CD14-positive monocyte (primary cell): ENCODE results near the gene HORMAD2. TPM values are rescaled to one million over a fixed set of nuclear protein-coding genes. Genes with fewer than 3 reads are reported as not detected.

Source experiments
- DNase-seq, 3 donors: peaks; one replicate each; pipeline ENCODE4 v3.0.0-alpha.2; 2011 to 2022
- H2AFZ ChIP-seq: 2 replicates; pipeline ENCODE4 v1.6.0; 2012; ENCODE audit warnings: mild to moderate bottlenecking, low read depth, low read length, inconsistent platforms; ENCODE audit not compliant: insufficient read depth, poor library complexity, severe bottlenecking
- H3K27ac ChIP-seq, 2 donors: 1 replicate in 1 of 2; 2 replicates in 1 of 2; pipeline ENCODE4 v1.5.1; 2012 to 2013; ENCODE audit warnings: low read length in 2 of 2, control low read depth in 1 of 2, inconsistent platforms in 1 of 2, low read depth in 1 of 2, mild to moderate bottlenecking in 1 of 2
- H3K27me3 ChIP-seq, 2 donors: one replicate each; pipeline versions ENCODE4 v1.6.0 to v1.6.1; 2011 to 2013; ENCODE audit warnings: low read length in 2 of 2; ENCODE audit not compliant: control insufficient read depth in 2 of 2, insufficient read depth in 2 of 2
- H3K36me3 ChIP-seq, 2 donors: replicated peaks in 1 of 2; 1 replicate in 1 of 2; 2 replicates in 1 of 2; pipeline versions ENCODE4 v1.5.1 to v1.6.1; 2012 to 2013; ENCODE audit warnings: low read length in 2 of 2, control low read depth in 1 of 2, inconsistent platforms in 1 of 2, mild to moderate bottlenecking in 1 of 2; ENCODE audit not compliant: insufficient read depth in 2 of 2, control insufficient read depth in 1 of 2
- H3K4me1 ChIP-seq, 2 donors: 1 replicate in 1 of 2; 2 replicates in 1 of 2; pipeline versions ENCODE4 v1.5.1 to v1.6.1; 2012 to 2013; ENCODE audit warnings: low read length in 2 of 2, control low read depth in 1 of 2, inconsistent platforms in 1 of 2, mild to moderate bottlenecking in 1 of 2, moderate library complexity in 1 of 2; ENCODE audit not compliant: insufficient read depth in 2 of 2, control insufficient read depth in 1 of 2
- H3K4me2 ChIP-seq: replicated peaks from 2 replicates; pipeline ENCODE3; 2012; ENCODE audit warnings: low read length, moderate library complexity, mild to moderate bottlenecking; ENCODE audit not compliant: poor library complexity, severe bottlenecking; ENCODE audit errors: extremely low read depth
- H3K4me3 ChIP-seq, 3 experiments: fragments of 200-600 bp in 1 of 3; sonication (generic) in 1 of 3; replicated peaks in 1 of 3; 1 replicate in 2 of 3; 2 replicates in 1 of 3; pipeline ENCODE4 v1.5.1; 2011 to 2013; ENCODE audit warnings: low read length in 3 of 3, mild to moderate bottlenecking in 3 of 3, control low read depth in 2 of 3, low read depth in 2 of 3, inconsistent platforms in 1 of 3, moderate library complexity in 1 of 3
- H3K79me2 ChIP-seq: 2 replicates; pipeline ENCODE4 v1.6.0; 2012; ENCODE audit warnings: mild to moderate bottlenecking, control low read depth, inconsistent platforms, low read length, moderate library complexity; ENCODE audit not compliant: insufficient read depth
- H3K9ac ChIP-seq: 2 replicates; pipeline ENCODE4 v1.6.0; 2017; ENCODE audit warnings: low read length, mild to moderate bottlenecking; ENCODE audit not compliant: insufficient read depth, poor library complexity, severe bottlenecking
- H3K9me3 ChIP-seq, 2 donors: replicated peaks in 1 of 2; 1 replicate in 1 of 2; 2 replicates in 1 of 2; pipeline versions ENCODE4 v1.5.1 to v1.6.1; 2012 to 2013; ENCODE audit warnings: low read length in 2 of 2, control low read depth in 1 of 2; ENCODE audit not compliant: control insufficient read depth in 1 of 2, insufficient read depth in 1 of 2
- H4K20me1 ChIP-seq: 2 replicates; pipeline ENCODE4 v1.6.0; 2012; ENCODE audit warnings: mild to moderate bottlenecking, low read length, control low read depth, moderate library complexity; ENCODE audit not compliant: insufficient read depth
- H3K27ac Mint-ChIP-seq, 7 donors: one replicate each; pipeline ENCODE4 v1.8.0; 2020; ENCODE audit warnings: mild to moderate bottlenecking in 7 of 7, mixed read lengths in 7 of 7, moderate library complexity in 6 of 7, inconsistent platforms in 2 of 7
- H3K27me3 Mint-ChIP-seq, 3 donors: one replicate each; pipeline ENCODE4 v1.8.0; 2021 to 2022; ENCODE audit warnings: low read depth in 3 of 3, mild to moderate bottlenecking in 3 of 3, mixed read lengths in 3 of 3, moderate library complexity in 3 of 3, inconsistent platforms in 1 of 3
- H3K36me3 Mint-ChIP-seq, 2 donors: one replicate each; pipeline ENCODE4 v1.8.0; 2020; ENCODE audit warnings: mixed read lengths in 2 of 2, inconsistent platforms in 1 of 2, mild to moderate bottlenecking in 1 of 2
- H3K4me1 Mint-ChIP-seq: one replicate; pipeline ENCODE4 v1.8.0; 2020; ENCODE audit warnings: mild to moderate bottlenecking, mixed read lengths
- H3K4me3 Mint-ChIP-seq, 2 donors: one replicate each; pipeline ENCODE4 v1.8.0; 2020; ENCODE audit warnings: mild to moderate bottlenecking in 2 of 2, mixed read lengths in 2 of 2, moderate library complexity in 1 of 2
- H3K9me3 Mint-ChIP-seq, 7 donors: one replicate each; pipeline ENCODE4 v1.8.0; 2020 to 2022; ENCODE audit warnings: mixed read lengths in 7 of 7, mild to moderate bottlenecking in 6 of 7, moderate library complexity in 6 of 7, inconsistent platforms in 2 of 7
- CTCF ChIP-seq: fragments of 200-600 bp; IDR thresholded peaks from one replicate; pipeline ENCODE4 v1.8.0; 2022; ENCODE audit warnings: antibody characterized with exemption, mild to moderate bottlenecking
- WGBS: methylation state at CpG from one replicate; pipeline ENCODE4 v1.1.5; 2013; ENCODE audit warnings: missing lambda C conversion rate; ENCODE audit not compliant: insufficient coverage; 5-methylcytosine and 5-hydroxymethylcytosine counted together
- intact Hi-C, 2 donors: fragments of 100-400 bp; cut with micrococcal nuclease; formaldehyde crosslinking; loops; one replicate each; pipeline versions ENCODE4 v1.15.0 to v1.15.1; 2023
- polyA plus RNA-seq, 3 donors: library from polyadenylated mRNA; depleted of rRNA in 1 of 3; unstranded in 2 of 3; stranded (reverse) in 1 of 3; fragments of 300-500 nt in 2 of 3; fragments of >200 nt in 1 of 3; fragmentation: Illumina TruSeq in 2 of 3; gene quantifications; 1 replicate in 2 of 3; 2 replicates in 1 of 3; pipeline ENCODE4 v1.2.3, GENCODE V29; 2012 to 2021

The HORMAD2 gene
- polyA plus RNA-seq, 3 donors: not detected

DNA sequence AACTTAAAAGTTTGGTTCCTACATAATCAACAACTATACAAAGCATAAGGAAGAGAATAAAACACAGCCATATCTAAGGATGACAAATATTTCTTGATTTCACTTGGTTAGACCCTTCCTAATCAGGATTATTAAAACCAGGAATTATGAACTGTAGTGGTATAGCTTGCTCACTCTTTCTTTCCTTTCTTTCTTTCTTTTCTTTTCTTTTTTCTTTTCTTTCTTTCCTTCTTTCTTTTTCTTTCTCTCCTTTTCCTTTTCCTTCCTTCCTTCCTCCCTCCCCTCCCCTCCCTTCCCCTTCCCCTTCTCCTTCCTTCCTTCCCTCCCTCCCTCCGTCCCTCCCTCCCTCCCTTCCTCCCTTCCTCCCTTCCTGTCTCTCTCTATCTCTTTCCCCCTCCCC is 78.0 kb downstream of the HORMAD2 start:
- H4K20me1 ChIP-seq: no peaks in the 10 kb centered on the region
- TF ChIP-seq CTCF: no peak
- intact Hi-C loops: no loop called here
- no peaks in the 10 kb centered on the region for H3K27me3 ChIP-seq
- Mint-ChIP-seq H3K4me1 (no peaks in the 10 kb centered on the region), H3K27ac (no peak overlapping the region), H3K9me3 (no peaks in the 10 kb centered on the region), H3K36me3 (no peaks in the 10 kb centered on the region), H3K27me3 (peaks cover 3 to 8% (median 4%) of the 10 kb centered on the region in 3 donors), H3K4me3 (no peak overlapping the region)
- DNase-seq: no peak
- no peak overlapping the region for H3K4me3 ChIP-seq
- H3K79me2 ChIP-seq: no peaks in the 10 kb centered on the region
- H3K9me3 ChIP-seq: no peaks in the 10 kb centered on the region
- no peak overlapping the region for H3K4me2 ChIP-seq
- H2AFZ ChIP-seq: no peak overlapping the region
- H3K4me1 ChIP-seq: no peaks in the 10 kb centered on the region
- WGBS: no CpG with 5 or more reads among the region's 1 CpG
- H3K9ac ChIP-seq: no peak overlapping the region
- H3K27ac ChIP-seq: no peak overlapping the region
- H3K36me3 ChIP-seq: no peaks in the 10 kb centered on the region

GRCh38 chr22:30158744-30159500 is 78.7 kb downstream of the HORMAD2 start:
- H3K9ac ChIP-seq: no peak overlapping the region
- H3K4me2 ChIP-seq: no peak overlapping the region
- H2AFZ ChIP-seq: no peak overlapping the region
- Mint-ChIP-seq H3K27me3 (peaks cover 3 to 8% (median 4%) of the 10 kb centered on the region in 3 donors), H3K9me3 (no peaks in the 10 kb centered on the region), H3K4me1 (no peaks in the 10 kb centered on the region), H3K4me3 (no peak overlapping the region), H3K36me3 (no peaks in the 10 kb centered on the region), H3K27ac (peak overlapping the region in 1 of 7 donors; percentile 9)
- TF ChIP-seq CTCF: no peak
- intact Hi-C loops: no loop called here
- no peak overlapping the region for H3K27ac ChIP-seq
- no peaks in the 10 kb centered on the region for H3K36me3 ChIP-seq
- no peaks in the 10 kb centered on the region for H4K20me1 ChIP-seq
- WGBS: 100% methylated on average over 1 of the region's 11 CpGs
- no peaks in the 10 kb centered on the region for H3K4me1 ChIP-seq
- H3K27me3 ChIP-seq: no peaks in the 10 kb centered on the region
- no peak overlapping the region for H3K4me3 ChIP-seq
- no peak for DNase-seq
- H3K79me2 ChIP-seq: no peaks in the 10 kb centered on the region
- H3K9me3 ChIP-seq: no peaks in the 10 kb centered on the region
